Measurements from ENCODE around the gene MUC21. TPM values are rescaled to one million over a fixed set of nuclear protein-coding genes. Genes with fewer than 3 reads are reported as not detected.

The MUC21 gene
- total RNA-seq, 1 experiment from 2014 or later, result not detected

DNA sequence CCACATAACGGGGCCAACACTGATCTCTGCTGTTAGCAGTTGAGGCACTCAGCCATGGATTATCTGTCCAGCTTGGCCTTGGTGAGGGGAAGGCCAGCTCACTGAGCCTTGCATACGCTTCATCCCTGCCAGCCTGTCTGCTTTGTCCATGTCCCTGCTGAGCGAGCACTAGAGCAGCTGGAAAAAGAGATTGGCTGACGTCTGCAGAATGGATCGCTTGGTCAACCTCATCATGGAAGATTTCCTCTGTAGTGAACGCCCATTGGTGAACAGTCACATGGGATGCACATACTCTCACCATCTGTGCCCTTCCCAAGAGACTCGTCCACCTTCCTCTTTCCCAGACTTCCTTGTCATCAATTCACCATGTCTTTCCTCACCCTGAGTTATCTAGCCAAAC lies 53.7 kb downstream of the MUC21 start:
- TF ChIP-seq, protein P1, sequence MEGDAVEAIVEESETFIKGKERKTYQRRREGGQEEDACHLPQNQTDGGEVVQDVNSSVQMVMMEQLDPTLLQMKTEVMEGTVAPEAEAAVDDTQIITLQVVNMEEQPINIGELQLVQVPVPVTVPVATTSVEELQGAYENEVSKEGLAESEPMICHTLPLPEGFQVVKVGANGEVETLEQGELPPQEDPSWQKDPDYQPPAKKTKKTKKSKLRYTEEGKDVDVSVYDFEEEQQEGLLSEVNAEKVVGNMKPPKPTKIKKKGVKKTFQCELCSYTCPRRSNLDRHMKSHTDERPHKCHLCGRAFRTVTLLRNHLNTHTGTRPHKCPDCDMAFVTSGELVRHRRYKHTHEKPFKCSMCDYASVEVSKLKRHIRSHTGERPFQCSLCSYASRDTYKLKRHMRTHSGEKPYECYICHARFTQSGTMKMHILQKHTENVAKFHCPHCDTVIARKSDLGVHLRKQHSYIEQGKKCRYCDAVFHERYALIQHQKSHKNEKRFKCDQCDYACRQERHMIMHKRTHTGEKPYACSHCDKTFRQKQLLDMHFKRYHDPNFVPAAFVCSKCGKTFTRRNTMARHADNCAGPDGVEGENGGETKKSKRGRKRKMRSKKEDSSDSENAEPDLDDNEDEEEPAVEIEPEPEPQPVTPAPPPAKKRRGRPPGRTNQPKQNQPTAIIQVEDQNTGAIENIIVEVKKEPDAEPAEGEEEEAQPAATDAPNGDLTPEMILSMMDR (conservative IDR thresholded peaks at IDR 0.05; ENCODE audit: low read depth, low read length), result no peak
- no peak for TF ChIP-seq EZH2 (IDR thresholded peaks at IDR 0.05; ENCODE audit: borderline replicate concordance, low read depth, low read length, poor library complexity, severe bottlenecking)
- BruUV-seq (replicated peaks), result no TSS peak
- Histone ChIP-seq H3K4me3 (ENCODE audit: low read depth, low read length, poor library complexity, severe bottlenecking) (no peak overlapping the region), H3K27ac (ENCODE audit: low read depth, low read length, poor library complexity, severe bottlenecking) (no peak overlapping the region), H3K4me1 (ENCODE audit: insufficient read depth, low read length, poor library complexity, severe bottlenecking) (no peaks in the 10 kb centered on the region), H3K9me3 (ENCODE audit: low read depth, low read length, poor library complexity, severe bottlenecking) (no peaks in the 10 kb centered on the region), H3K36me3 (ENCODE audit: insufficient read depth, low read length, poor library complexity, severe bottlenecking) (no peaks in the 10 kb centered on the region), H3K27me3 (replicated peaks; ENCODE audit: insufficient read depth, low read depth, low read length, poor library complexity) (no peaks in the 10 kb centered on the region)
- no peak for DNase-seq (ENCODE audit: low spot score)
- CTCF ChIA-PET, result interaction anchor here (1.2 kb wide), 1 partner anchor 50 kb away, joined by 3 read pairs; no protein-coding TSS in a partner anchor
- POLR2A ChIA-PET (ENCODE audit: low non-redundant PET), result no interaction called here
- intact Hi-C loops (cut with micrococcal nuclease; ENCODE audit: unreplicated experiment), result no loop called here

DNA sequence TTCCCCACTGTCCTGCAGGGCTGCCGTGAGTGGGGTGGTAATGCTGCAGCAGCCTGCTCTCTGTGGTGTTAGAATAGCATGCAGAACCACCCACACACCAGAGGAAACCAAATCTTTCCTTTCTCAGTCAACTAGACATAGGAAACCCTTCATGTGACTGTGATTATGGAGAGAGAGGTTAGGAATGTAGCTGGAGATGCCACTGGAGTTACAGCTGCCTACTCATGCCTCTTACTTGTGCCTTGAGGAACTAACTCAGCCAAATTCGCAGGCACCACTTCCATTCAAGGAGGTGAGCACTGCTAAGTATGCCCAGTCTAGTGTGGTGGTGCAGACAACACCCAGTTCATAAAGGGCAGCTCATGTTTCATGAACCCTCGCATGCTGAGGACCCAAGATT lies 54.2 kb downstream of the MUC21 start:
- Histone ChIP-seq H3K27me3 (replicated peaks; ENCODE audit: insufficient read depth, low read depth, low read length, poor library complexity) (no peaks in the 10 kb centered on the region), H3K4me1 (ENCODE audit: insufficient read depth, low read length, poor library complexity, severe bottlenecking) (no peaks in the 10 kb centered on the region), H3K27ac (ENCODE audit: low read depth, low read length, poor library complexity, severe bottlenecking) (no peak overlapping the region), H3K9me3 (ENCODE audit: low read depth, low read length, poor library complexity, severe bottlenecking) (no peaks in the 10 kb centered on the region), H3K36me3 (ENCODE audit: insufficient read depth, low read length, poor library complexity, severe bottlenecking) (no peaks in the 10 kb centered on the region), H3K4me3 (ENCODE audit: low read depth, low read length, poor library complexity, severe bottlenecking) (no peak overlapping the region)
- TF ChIP-seq, protein P1 (conservative IDR thresholded peaks at IDR 0.05; ENCODE audit: low read depth, low read length), result no peak
- TF ChIP-seq EZH2 (IDR thresholded peaks at IDR 0.05; ENCODE audit: borderline replicate concordance, low read depth, low read length, poor library complexity, severe bottlenecking), result no peak
- no TSS peak for BruUV-seq (replicated peaks)
- no peak for DNase-seq (ENCODE audit: low spot score)
- intact Hi-C loops (cut with micrococcal nuclease; ENCODE audit: unreplicated experiment), result no loop called here
- POLR2A ChIA-PET (ENCODE audit: low non-redundant PET), result no interaction called here
- CTCF ChIA-PET, result no interaction called here

DNA sequence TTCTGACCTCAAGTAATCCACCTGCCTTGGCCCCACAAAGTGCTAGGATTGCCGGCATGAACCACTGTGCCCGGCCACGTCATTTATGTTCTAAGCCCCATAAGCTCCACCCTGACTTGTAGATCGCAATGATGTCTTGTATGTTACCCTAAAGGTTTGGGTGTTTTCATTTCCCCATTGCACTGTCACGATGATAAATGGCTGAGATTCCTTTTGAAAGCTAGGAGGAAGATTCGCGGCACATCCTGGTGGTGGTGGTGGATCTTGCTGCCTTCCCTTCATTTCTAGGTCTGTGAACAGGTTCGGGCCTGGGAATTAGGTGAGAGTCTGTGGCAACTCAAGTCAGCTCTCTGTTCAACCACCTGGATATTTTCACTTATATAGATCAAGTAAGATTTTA lies 55.0 kb downstream of the MUC21 start:
- no peak for DNase-seq (ENCODE audit: low spot score)
- TF ChIP-seq, protein P1 (conservative IDR thresholded peaks at IDR 0.05; ENCODE audit: low read depth, low read length), result no peak
- no peak for TF ChIP-seq EZH2 (IDR thresholded peaks at IDR 0.05; ENCODE audit: borderline replicate concordance, low read depth, low read length, poor library complexity, severe bottlenecking)
- POLR2A ChIA-PET (ENCODE audit: low non-redundant PET), result no interaction called here
- H3K9me3 ChIP-seq (ENCODE audit: low read depth, low read length, poor library complexity, severe bottlenecking), result no peaks in the 10 kb centered on the region
- intact Hi-C loops (cut with micrococcal nuclease; ENCODE audit: unreplicated experiment), result no loop called here
- no peak overlapping the region for H3K27ac ChIP-seq (ENCODE audit: low read depth, low read length, poor library complexity, severe bottlenecking)
- H3K4me3 ChIP-seq (ENCODE audit: low read depth, low read length, poor library complexity, severe bottlenecking), result no peak overlapping the region
- no TSS peak for BruUV-seq (replicated peaks)
- no peaks in the 10 kb centered on the region for H3K27me3 ChIP-seq (replicated peaks; ENCODE audit: insufficient read depth, low read depth, low read length, poor library complexity)
- CTCF ChIA-PET, result no interaction called here
- H3K4me1 ChIP-seq (ENCODE audit: insufficient read depth, low read length, poor library complexity, severe bottlenecking), result no peaks in the 10 kb centered on the region
- no peaks in the 10 kb centered on the region for H3K36me3 ChIP-seq (ENCODE audit: insufficient read depth, low read length, poor library complexity, severe bottlenecking)

Other genes starting within 250 kb of the MUC21 start
- 116 and 120 TPM in 2 replicates for gene FLOT1, start 241.0 kb upstream of the MUC21 start, total RNA-seq (2021)
- gene IER3, start 239.2 kb upstream of the MUC21 start, total RNA-seq (2021), result 33.5 and 34.6 TPM in 2 replicates
- gene DDR1, start 99.2 kb upstream of the MUC21 start, total RNA-seq (2021), result 48.0 and 57.9 TPM in 2 replicates
- 42.6 and 45.9 TPM in 2 replicates for gene GTF2H4, start 75.5 kb upstream of the MUC21 start, total RNA-seq (2021)
- 48.4 and 53.4 TPM in 2 replicates for gene VARS2, start 69.5 kb upstream of the MUC21 start, total RNA-seq (2021)
- gene SFTA2, start 51.5 kb upstream of the MUC21 start, total RNA-seq (2021), result not detected in 2 replicates
- not detected in 2 replicates for gene MUCL3, start 42.7 kb upstream of the MUC21 start, total RNA-seq (2021)
- not detected in 2 replicates for gene MUC22, start 26.8 kb downstream of the MUC21 start, total RNA-seq (2021)
- gene C6orf15, start 128.9 kb downstream of the MUC21 start, total RNA-seq (2021), result not detected in 2 replicates
- gene PSORS1C1, start 131.1 kb downstream of the MUC21 start, total RNA-seq (2021), result 0.74 TPM in 1 of 2 replicates, not detected in the other
- gene CDSN, start 136.7 kb downstream of the MUC21 start, total RNA-seq (2021), result not detected in 2 replicates
- not detected in 2 replicates for gene PSORS1C2, start 155.3 kb downstream of the MUC21 start, total RNA-seq (2021)
- gene CCHCR1, start 174.1 kb downstream of the MUC21 start, total RNA-seq (2021), result 51.7 and 58.0 TPM in 2 replicates
- 31.8 and 39.1 TPM in 2 replicates for gene TCF19, start 174.9 kb downstream of the MUC21 start, total RNA-seq (2021)
- gene POU5F1, start 187.0 kb downstream of the MUC21 start, total RNA-seq (2021), result not detected in 2 replicates

Measured in A673 (cell line).